Liver (tissue), 3 donors: ENCODE results near the gene MAP1LC3C.

Experiments
- ATF3 ChIP-seq: IDR thresholded peaks from 2 replicates; pipeline ENCODE4 v1.6.1; 2016; ENCODE audit warnings: antibody characterized with exemption
- CTCF ChIP-seq: fragments of 150-350 bp; IDR thresholded peaks from 2 replicates; pipeline ENCODE4 v1.5.1; 2017; ENCODE audit warnings: improper control_type of control experiment, low read depth, low read length; ENCODE audit not compliant: missing input control
- GABPA ChIP-seq, 2 donors: IDR thresholded peaks in 1 of 2; conservative IDR thresholded peaks in 1 of 2; 2 replicates each; pipeline ENCODE4 v1.6.1; 2016; ENCODE audit warnings: antibody characterized with exemption in 2 of 2, mild to moderate bottlenecking in 1 of 2, moderate library complexity in 1 of 2
- HNF4A ChIP-seq, 2 donors: conservative IDR thresholded peaks; 2 replicates each; pipeline ENCODE4 v1.6.1; 2016; ENCODE audit warnings: antibody characterized with exemption in 2 of 2, mild to moderate bottlenecking in 2 of 2
- JUND ChIP-seq, 2 donors: IDR thresholded peaks; 2 replicates each; pipeline ENCODE4 v1.6.1; 2016; ENCODE audit warnings: antibody characterized with exemption in 2 of 2
- MAX ChIP-seq: IDR thresholded peaks from 2 replicates; pipeline ENCODE4 v1.6.1; 2016; ENCODE audit warnings: antibody characterized with exemption
- NR2F2 ChIP-seq: IDR thresholded peaks from 2 replicates; pipeline ENCODE4 v1.6.1; 2016; ENCODE audit warnings: antibody characterized with exemption
- RAD21 ChIP-seq, 2 donors: IDR thresholded peaks; 2 replicates each; pipeline ENCODE4 v1.6.1; 2016; ENCODE audit warnings: antibody characterized with exemption in 2 of 2, mild to moderate bottlenecking in 2 of 2
- REST ChIP-seq: IDR thresholded peaks from 2 replicates; pipeline ENCODE4 v1.6.1; 2016; ENCODE audit warnings: antibody characterized with exemption, mild to moderate bottlenecking
- RXRA ChIP-seq, 2 donors: IDR thresholded peaks; 2 replicates each; pipeline ENCODE4 v1.6.1; 2017 to 2018; ENCODE audit warnings: antibody characterized with exemption in 2 of 2, mild to moderate bottlenecking in 1 of 2
- SP1 ChIP-seq: IDR thresholded peaks from 2 replicates; pipeline ENCODE4 v1.6.1; 2018; ENCODE audit warnings: antibody characterized with exemption, mild to moderate bottlenecking
- TAF1 ChIP-seq: conservative IDR thresholded peaks from 2 replicates; pipeline ENCODE4 v1.6.1; 2016; ENCODE audit warnings: antibody characterized with exemption, mild to moderate bottlenecking
- YY1 ChIP-seq: IDR thresholded peaks from 2 replicates; pipeline ENCODE4 v1.6.1; 2016; ENCODE audit warnings: antibody characterized with exemption, mild to moderate bottlenecking
- ZBTB33 ChIP-seq: IDR thresholded peaks from 2 replicates; pipeline ENCODE4 v1.6.1; 2016; ENCODE audit warnings: antibody characterized with exemption
- donor health status: healthy.
- donor health status: healthy.

- TF ChIP-seq RAD21 (IDR thresholded peaks at IDR 0.05) (no peak), CTCF (no peak), TAF1 (no peak), REST (no peak), JUND (IDR thresholded peaks at IDR 0.05) (no peak), GABPA (IDR thresholded peaks at IDR 0.05 in 1 of 2, conservative IDR thresholded peaks at IDR 0.05 in 1 of 2) (no peak), MAX (no peak), YY1 (no peak), ZBTB33 (no peak), RXRA (IDR thresholded peaks at IDR 0.05) (no peak), SP1 (no peak), NR2F2 (no peak), ATF3 (no peak), HNF4A (conservative IDR thresholded peaks at IDR 0.05) (no peak)
Measured at GRCh38 chr1:242023805-242024204, 24.9 kb upstream of the MAP1LC3C start.
